ENCODE data around the gene SNCG.

GRCh38 chr10:86941426-86941825 is 17.0 kb upstream of the SNCG start:
- no peak for TF ChIP-seq CTCF (conservative IDR thresholded peaks at IDR 0.05 in 1 of 2, IDR thresholded peaks at IDR 0.05 in 1 of 2; ENCODE audit: extremely low read depth in 1 of 2, insufficient read depth in 1 of 2, low read depth in 1 of 2, low read length in 2 of 2)
- TF ChIP-seq EZH2 (IDR thresholded peaks at IDR 0.05; ENCODE audit: borderline replicate concordance, low read length) = no peak
